ENCODE measurements around the gene GALM. TPM values are rescaled to one million over a fixed set of nuclear protein-coding genes. Genes with fewer than 3 reads are reported as not detected.

GALM gene
- total RNA-seq, 1 experiment from 2014 or later: 20.5 TPM

GRCh38 chr2:38712413-38712812 lies 46.5 kb downstream of the GALM start:
- DNase-seq (ENCODE audit: low read depth, low spot score): no peak
- Histone ChIP-seq H3K4me1 (ENCODE audit: control insufficient read depth, insufficient read depth, low read length) (no peaks in the 10 kb centered on the region), H3K4me3 (ENCODE audit: low read depth in 2 of 2, low read length in 2 of 2) (no peak overlapping the region), H3K36me3 (ENCODE audit: control insufficient read depth, insufficient read depth, low read length) (no peaks in the 10 kb centered on the region), H3K9me3 (ENCODE audit: control insufficient read depth, insufficient read depth, low read depth, low read length) (no peaks in the 10 kb centered on the region), H3K27ac (ENCODE audit: low read length) (no peak overlapping the region), H3K27me3 (ENCODE audit: control insufficient read depth, insufficient read depth, low read length) (no peaks in the 10 kb centered on the region)
- intact Hi-C loops (cut with micrococcal nuclease; ENCODE audit: unreplicated experiment): no loop called here
- TF ChIP-seq SIN3A (IDR thresholded peaks at IDR 0.05; ENCODE audit: borderline replicate concordance, insufficient read depth, low read depth, low read length) (no peak), REST (IDR thresholded peaks at IDR 0.05; ENCODE audit: insufficient read depth in 1 of 2, low read depth in 2 of 2, low read length in 1 of 2) (no peak), CTCF (IDR thresholded peaks at IDR 0.05) (no peak), TCF7L2 (IDR thresholded peaks at IDR 0.05; ENCODE audit: low read depth, low read length) (no peak), POLR2AphosphoS5 (IDR thresholded peaks at IDR 0.05; ENCODE audit: low read depth, low read length) (no peak)
- no TSS peak for BruUV-seq (replicated peaks)
- POLR2A ChIA-PET: no interaction called here
- in situ Hi-C loops (cut with HindIII; ENCODE audit: low pct_unique_long_range_greater_than_20kb, low sequenced_read_pairs): no loop called here
- CTCF ChIA-PET: no interaction called here
- no peak for ATAC-seq

GRCh38 chr2:38712871-38713270 lies 47.0 kb downstream of the GALM start:
- no TSS peak for BruUV-seq (replicated peaks)
- DNase-seq (ENCODE audit: low read depth, low spot score): no peak
- in situ Hi-C loops (cut with HindIII; ENCODE audit: low pct_unique_long_range_greater_than_20kb, low sequenced_read_pairs): no loop called here
- no peak overlapping the region; the same call in 1 of the 2 replicates for H3K27ac ChIP-seq (ENCODE audit: low read length)
- no peak overlapping the region for H3K4me3 ChIP-seq (ENCODE audit: low read depth in 2 of 2, low read length in 2 of 2)
- no peak for ATAC-seq
- CTCF ChIA-PET: no interaction called here
- H3K36me3 ChIP-seq (ENCODE audit: control insufficient read depth, insufficient read depth, low read length): no peaks in the 10 kb centered on the region
- intact Hi-C loops (cut with micrococcal nuclease; ENCODE audit: unreplicated experiment): no loop called here
- no peak for TF ChIP-seq REST (IDR thresholded peaks at IDR 0.05; ENCODE audit: insufficient read depth in 1 of 2, low read depth in 2 of 2, low read length in 1 of 2)
- H3K27me3 ChIP-seq (ENCODE audit: control insufficient read depth, insufficient read depth, low read length): no peaks in the 10 kb centered on the region
- no peaks in the 10 kb centered on the region for H3K4me1 ChIP-seq (ENCODE audit: control insufficient read depth, insufficient read depth, low read length)
- POLR2A ChIA-PET: interaction anchor here (0.5 kb wide), 1 partner anchor 39 kb away, joined by 3 read pairs; no protein-coding TSS in a partner anchor
- no peaks in the 10 kb centered on the region for H3K9me3 ChIP-seq (ENCODE audit: control insufficient read depth, insufficient read depth, low read depth, low read length)
